Measurements from ENCODE around the gene MDM2. TPM values are rescaled to one million over a fixed set of nuclear protein-coding genes. Genes with fewer than 3 reads are reported as not detected.

Gene MDM2
- total and polyA plus RNA-seq, 2 of the 13 experiments (the other 11 are each of a cell fraction or from before 2014, with no cell fraction given), result 29.3 to 314 TPM

- Histone ChIP-seq H3K9me3 (ENCODE audit: low read length) (no peaks in the 10 kb centered on the region), H2AFZ (ENCODE audit: low read length) (no peak overlapping the region), H3K36me3 (replicated peaks in 1 of 2; ENCODE audit: control insufficient read depth in 1 of 2, insufficient read depth in 2 of 2, low read length in 2 of 2) (no peaks in the 10 kb centered on the region), H3K4me1 (ENCODE audit: insufficient read depth, low read length) (peaks cover 45% of the 10 kb centered on the region), H4K20me1 (ENCODE audit: insufficient read depth, low read length) (no peaks in the 10 kb centered on the region), H3K4me3 (replicated peaks in 1 of 3; ENCODE audit: insufficient read depth in 1 of 3, low read depth in 2 of 3, low read length in 3 of 3) (no peak overlapping the region), H3K27ac (ENCODE audit: extremely low read length, insufficient read depth, low read length) (no peak overlapping the region), H3K9ac (ENCODE audit: insufficient read depth, low read depth, low read length) (no peak overlapping the region), H3K4me2 (ENCODE audit: low read depth, low read length) (no peak overlapping the region), H3K79me2 (ENCODE audit: insufficient read depth, low read length) (no peaks in the 10 kb centered on the region), H3K27me3 (ENCODE audit: control insufficient read depth in 1 of 2, insufficient read depth in 2 of 2, low read length in 2 of 2) (no peaks in the 10 kb centered on the region)
- ChIA-PET POLR2A (interaction anchor here (2.4 kb wide), 1 partner anchor 14 kb away, joined by 26 read pairs; the partner anchor contains the start of gene MDM2), CTCF (ENCODE audit: low intra/inter-chr PET ratio, low total read pairs) (no interaction called here)
- ATAC-seq (no peak), FAIRE-seq (no peak), DNase-seq (ENCODE audit: low spot score) (no peak)
- BruUV-seq (replicated peaks), result no TSS peak
- in situ Hi-C loops (cut with HindIII; ENCODE audit: extremely low pct_ligation_motif_present, low pct_unique_long_range_greater_than_20kb) (no loop called here), intact Hi-C loops (cut with micrococcal nuclease; ENCODE audit: unreplicated experiment) (no loop called here)
- WGBS (ENCODE audit: low lambda C conversion rate), result 92% methylated on average over 4 of the region's 4 CpGs
- TF ChIP-seq, protein P1, sequence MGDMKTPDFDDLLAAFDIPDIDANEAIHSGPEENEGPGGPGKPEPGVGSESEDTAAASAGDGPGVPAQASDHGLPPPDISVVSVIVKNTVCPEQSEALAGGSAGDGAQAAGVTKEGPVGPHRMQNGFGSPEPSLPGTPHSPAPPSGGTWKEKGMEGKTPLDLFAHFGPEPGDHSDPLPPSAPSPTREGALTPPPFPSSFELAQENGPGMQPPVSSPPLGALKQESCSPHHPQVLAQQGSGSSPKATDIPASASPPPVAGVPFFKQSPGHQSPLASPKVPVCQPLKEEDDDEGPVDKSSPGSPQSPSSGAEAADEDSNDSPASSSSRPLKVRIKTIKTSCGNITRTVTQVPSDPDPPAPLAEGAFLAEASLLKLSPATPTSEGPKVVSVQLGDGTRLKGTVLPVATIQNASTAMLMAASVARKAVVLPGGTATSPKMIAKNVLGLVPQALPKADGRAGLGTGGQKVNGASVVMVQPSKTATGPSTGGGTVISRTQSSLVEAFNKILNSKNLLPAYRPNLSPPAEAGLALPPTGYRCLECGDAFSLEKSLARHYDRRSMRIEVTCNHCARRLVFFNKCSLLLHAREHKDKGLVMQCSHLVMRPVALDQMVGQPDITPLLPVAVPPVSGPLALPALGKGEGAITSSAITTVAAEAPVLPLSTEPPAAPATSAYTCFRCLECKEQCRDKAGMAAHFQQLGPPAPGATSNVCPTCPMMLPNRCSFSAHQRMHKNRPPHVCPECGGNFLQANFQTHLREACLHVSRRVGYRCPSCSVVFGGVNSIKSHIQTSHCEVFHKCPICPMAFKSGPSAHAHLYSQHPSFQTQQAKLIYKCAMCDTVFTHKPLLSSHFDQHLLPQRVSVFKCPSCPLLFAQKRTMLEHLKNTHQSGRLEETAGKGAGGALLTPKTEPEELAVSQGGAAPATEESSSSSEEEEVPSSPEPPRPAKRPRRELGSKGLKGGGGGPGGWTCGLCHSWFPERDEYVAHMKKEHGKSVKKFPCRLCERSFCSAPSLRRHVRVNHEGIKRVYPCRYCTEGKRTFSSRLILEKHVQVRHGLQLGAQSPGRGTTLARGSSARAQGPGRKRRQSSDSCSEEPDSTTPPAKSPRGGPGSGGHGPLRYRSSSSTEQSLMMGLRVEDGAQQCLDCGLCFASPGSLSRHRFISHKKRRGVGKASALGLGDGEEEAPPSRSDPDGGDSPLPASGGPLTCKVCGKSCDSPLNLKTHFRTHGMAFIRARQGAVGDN (CRISPR knock-in tag; IDR thresholded peaks at IDR 0.05), result no peak
- TF ChIP-seq SP140L (CRISPR knock-in tag; IDR thresholded peaks at IDR 0.05; ENCODE audit: borderline replicate concordance), result no peak
- no peak for TF ChIP-seq FOXK1 (CRISPR knock-in tag; IDR thresholded peaks at IDR 0.05; ENCODE audit: borderline replicate concordance, low read depth)
These were observed 13.9 kb upstream of the MDM2 start for GRCh38 chr12:68793975-68794652.

Measured in HepG2 (cell line).